ENCODE results near the gene LRTM2.
"Not testable (repeated sequence)": the region's sequence is repeated elsewhere in the genome, so short reads cannot be mapped to it uniquely, and the experiment has no call there.

LRTM2 gene

GRCh38 chr12:1811281-1811947 lies 9.0 kb upstream of the LRTM2 start:
- peak in 2 of 3 experiments; percentile 15 to 58 for DNase-seq (ENCODE audit: low read depth in 3 of 3)

GRCh38 chr12:1811948-1812291 lies 8.4 kb upstream of the LRTM2 start:
- DNase-seq (ENCODE audit: low read depth in 3 of 3) = no peak

GRCh38 chr12:1812650-1813302 lies 7.6 kb upstream of the LRTM2 start:
- DNase-seq (ENCODE audit: low read depth in 3 of 3) = no peak

DNA sequence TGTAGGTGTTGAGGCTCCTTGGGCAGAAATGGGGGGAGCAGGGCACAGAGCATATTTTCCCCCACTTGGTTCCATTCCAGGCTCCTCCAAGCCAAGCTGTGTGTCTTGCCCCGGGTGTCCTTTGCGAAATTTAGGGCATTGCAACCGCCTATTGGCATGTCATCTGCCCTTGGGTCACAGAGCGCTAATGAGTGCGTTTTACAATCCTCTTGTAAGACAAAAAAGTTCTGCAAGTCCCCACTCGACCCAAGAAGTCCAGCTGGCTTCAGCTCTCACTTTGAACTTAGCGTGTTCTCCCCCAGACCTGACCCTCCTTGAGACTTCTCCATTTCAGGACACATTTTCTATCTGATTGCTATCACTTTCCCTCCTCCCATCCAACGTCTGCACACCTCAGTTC lies 6.1 kb upstream of the LRTM2 start:
- no peak for DNase-seq (ENCODE audit: low read depth in 3 of 3)

- DNase-seq (ENCODE audit: low read depth in 3 of 3) = no peak
Observed at GRCh38 chr12:1815108-1815507, 5.3 kb upstream of the LRTM2 start.

DNA sequence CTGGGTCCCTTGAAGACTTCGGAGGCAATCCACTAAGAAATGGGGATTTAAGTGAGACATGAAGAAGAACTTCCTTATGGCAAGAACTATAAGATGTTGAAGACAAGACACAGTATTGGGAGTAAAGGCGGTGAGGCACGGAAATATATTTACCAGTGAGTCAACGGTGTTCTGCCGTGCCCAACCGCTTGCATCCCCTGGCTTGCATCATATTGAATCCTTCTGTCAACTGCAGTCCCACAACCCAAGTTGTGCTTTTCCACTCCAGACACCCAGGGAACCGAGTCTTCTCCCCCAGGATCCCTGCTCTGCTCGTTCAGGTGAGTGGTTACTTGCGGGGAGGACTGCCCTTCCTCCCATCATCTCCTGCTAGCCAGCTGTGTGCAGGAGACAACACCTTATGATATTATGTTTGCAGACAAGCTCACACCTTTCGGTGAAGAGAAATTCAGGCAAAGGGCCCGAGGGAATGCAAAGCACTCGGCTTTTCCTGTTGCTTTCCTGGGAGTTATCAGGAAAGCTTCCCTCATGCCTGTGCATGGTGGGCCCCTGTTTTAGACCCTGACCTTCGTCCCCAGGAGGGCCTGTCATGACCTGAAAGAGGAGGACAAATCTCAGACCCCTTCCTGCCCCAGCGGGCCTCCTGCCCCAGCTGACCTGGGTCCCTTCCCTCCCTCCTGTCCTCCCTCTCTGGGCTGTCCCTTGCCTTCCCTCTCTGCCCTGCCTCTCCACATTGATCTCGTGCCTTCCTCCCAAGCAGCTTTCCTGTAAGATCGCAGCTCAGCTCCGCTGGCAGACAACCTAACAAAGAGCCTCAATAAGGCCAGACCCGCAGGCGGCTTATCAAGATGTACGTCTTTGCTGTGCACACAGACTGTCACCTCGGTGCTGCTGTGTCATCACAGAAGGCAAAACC lies 4.3 kb upstream of the LRTM2 start:
- no peak for DNase-seq (ENCODE audit: low read depth in 3 of 3)

GRCh38 chr12:1816730-1817348 lies 3.5 kb upstream of the LRTM2 start:
- DNase-seq (ENCODE audit: low read depth in 3 of 3) = no peak

DNA sequence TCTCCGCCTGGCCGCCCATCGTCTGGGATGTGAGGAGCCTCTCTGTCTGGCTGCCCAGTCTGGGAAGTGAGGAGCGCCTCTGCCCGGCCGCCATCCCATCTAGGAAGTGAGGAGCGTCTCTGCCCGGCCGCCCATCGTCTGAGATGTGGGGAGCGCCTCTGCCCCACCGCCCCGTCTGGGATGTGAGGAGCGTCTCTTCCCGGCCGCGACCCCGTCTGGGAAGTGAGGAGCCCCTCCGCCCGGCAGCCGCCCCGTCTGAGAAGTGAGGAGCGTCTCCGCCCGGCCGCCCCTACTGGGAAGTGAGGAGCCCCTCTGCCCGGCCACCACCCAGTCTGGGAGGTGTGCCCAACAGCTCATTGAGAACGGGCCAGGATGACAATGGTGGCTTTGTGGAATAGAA lies 2.4 kb upstream of the LRTM2 start:
- not testable (repeated sequence) for DNase-seq (ENCODE audit: low read depth in 3 of 3)

DNA sequence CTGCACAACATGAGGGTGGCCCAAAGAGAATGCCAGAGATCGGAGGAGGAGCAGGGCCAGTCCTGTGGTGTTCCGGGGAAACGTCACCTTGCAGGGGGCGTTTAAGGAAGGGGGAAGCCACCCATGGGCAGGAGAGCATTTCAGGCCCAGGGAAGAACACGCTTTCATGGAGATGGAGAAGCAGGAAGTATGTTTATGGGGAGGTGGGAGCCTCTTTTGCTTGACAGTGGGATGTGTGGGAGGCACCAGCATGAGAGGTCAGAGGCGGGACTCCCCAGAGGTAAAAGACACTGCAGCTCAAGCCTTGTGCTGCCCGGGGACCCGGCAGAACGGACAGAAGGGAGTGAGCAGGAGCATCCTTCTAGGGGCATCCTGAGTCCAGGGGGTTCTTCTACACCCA lies 1.3 kb upstream of the LRTM2 start:
- no peak for DNase-seq (ENCODE audit: low read depth in 3 of 3)

GRCh38 chr12:1819571-1819970 lies 794 bp upstream of the LRTM2 start:
- no peak for DNase-seq (ENCODE audit: low read depth in 3 of 3)

GRCh38 chr12:1820896-1821291 lies 529 bp downstream of the LRTM2 start:
- DNase-seq (ENCODE audit: low read depth in 3 of 3) = no peak

GRCh38 chr12:1821805-1822204 lies 1.4 kb downstream of the LRTM2 start:
- no peak for DNase-seq (ENCODE audit: low read depth in 3 of 3)

DNA sequence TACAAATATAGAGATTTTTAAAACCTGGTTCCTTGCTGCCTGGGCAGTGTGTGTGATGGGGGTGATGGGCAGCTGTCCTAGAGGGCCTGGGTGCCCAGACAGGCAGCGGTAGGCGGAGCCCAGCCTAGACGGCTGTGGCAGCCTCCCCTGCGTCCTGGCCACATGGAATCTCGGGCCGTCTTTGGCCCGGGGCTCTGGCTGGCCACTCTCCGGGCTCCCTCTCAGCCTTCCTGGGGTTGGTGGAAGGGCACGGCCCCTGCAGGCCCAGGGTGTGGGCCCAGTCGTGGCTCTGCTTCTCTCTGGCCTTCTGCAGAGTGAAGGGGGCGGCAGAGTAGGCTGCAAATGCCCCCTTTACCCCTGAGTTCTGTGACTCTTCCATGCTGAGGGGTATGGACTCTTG lies 2.3 kb downstream of the LRTM2 start:
- DNase-seq (ENCODE audit: low read depth in 3 of 3) = no peak

GRCh38 chr12:1823237-1823636 lies 2.9 kb downstream of the LRTM2 start:
- DNase-seq (ENCODE audit: low read depth in 3 of 3) = no peak

GRCh38 chr12:1825382-1826102 lies 5.2 kb downstream of the LRTM2 start:
- no peak for DNase-seq (ENCODE audit: low read depth in 3 of 3)

DNA sequence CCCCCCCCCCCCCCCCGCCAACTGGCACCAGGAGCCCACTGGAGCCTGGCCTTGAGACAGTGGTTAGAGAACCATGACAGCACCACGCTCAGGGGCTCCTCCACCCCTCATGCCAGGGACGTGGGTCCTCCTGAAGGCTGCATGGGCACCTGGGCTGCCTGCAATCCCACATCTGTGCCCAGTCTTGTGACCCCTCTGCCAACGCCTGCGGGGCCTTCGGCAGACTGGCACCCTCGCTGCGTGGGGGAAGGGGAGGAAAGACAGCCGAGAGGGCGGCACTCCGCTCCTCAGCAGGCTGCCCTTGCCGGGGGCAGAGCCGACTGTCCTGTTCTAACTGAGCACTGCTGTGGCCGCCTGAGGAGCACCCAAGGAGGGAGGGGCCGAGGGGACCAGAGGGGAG lies 6.0 kb downstream of the LRTM2 start:
- DNase-seq (ENCODE audit: low read depth in 3 of 3) = no peak

- no peak for DNase-seq (ENCODE audit: low read depth in 3 of 3)
Observed at GRCh38 chr12:1826867-1827705, 6.7 kb downstream of the LRTM2 start.

DNA sequence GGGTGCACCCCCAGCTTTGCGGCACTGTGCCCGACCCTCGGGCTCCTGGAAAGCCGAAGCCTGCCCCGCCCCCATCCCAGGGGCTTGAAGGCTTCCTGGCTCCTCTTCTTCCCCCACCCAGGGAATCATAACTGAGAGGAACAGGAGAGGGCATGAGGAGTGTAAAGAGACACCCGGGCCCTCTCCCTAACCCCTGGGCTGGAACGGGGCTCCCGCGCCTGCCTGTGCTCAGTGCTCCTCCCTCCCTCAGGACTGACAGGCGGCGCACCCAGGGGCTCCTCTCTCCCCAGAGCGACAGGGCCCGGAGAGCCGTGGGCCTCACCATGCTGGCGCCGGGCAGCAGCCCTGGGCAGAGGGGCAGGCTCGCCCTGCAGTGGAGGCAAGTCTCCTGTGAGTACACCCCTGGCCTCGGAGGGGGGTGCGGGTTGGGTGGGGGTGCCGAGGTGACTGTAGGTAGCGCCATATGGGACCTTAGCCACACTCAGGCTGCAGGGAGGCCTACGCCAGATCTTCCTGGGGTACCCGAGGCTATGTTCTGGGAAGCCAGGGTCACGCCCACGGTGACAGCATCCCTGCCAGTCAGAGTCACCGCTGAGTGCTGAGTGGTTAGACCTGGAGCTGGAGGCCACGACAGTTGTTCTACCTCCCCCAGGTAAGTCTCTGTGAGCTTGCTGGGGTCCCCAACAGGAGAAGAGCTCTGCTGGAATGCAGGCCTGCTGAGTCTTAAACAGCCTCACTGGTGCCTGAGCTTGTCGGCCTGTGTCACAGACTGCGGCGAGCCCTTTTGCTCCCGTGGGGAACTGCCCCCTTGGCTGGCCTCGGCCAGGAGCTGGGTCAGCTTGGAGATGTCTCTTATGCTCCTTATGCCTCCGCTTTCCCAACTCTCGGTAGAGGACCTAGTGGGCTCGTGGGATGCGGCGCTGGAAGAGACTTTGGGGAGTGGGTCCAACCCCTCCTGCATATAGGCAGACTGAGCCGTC lies 7.8 kb downstream of the LRTM2 start:
- no peak for DNase-seq (ENCODE audit: low read depth in 3 of 3)

GRCh38 chr12:1828856-1829255 lies 8.5 kb downstream of the LRTM2 start:
- DNase-seq (ENCODE audit: low read depth in 3 of 3) = no peak

Data from stimulated activated CD4-positive, alpha-beta T cell treated with anti-CD3 and anti-CD28 coated beads, TNF-alpha, amount 100 ng/mL, for 24 hours (primary cell).